ENCODE data around the gene STXBP2. TPM values are rescaled to one million over a fixed set of nuclear protein-coding genes. Genes with fewer than 3 reads are reported as not detected.

STXBP2 gene
- total RNA-seq, 1 experiment from 2014 or later: 102 TPM

DNA sequence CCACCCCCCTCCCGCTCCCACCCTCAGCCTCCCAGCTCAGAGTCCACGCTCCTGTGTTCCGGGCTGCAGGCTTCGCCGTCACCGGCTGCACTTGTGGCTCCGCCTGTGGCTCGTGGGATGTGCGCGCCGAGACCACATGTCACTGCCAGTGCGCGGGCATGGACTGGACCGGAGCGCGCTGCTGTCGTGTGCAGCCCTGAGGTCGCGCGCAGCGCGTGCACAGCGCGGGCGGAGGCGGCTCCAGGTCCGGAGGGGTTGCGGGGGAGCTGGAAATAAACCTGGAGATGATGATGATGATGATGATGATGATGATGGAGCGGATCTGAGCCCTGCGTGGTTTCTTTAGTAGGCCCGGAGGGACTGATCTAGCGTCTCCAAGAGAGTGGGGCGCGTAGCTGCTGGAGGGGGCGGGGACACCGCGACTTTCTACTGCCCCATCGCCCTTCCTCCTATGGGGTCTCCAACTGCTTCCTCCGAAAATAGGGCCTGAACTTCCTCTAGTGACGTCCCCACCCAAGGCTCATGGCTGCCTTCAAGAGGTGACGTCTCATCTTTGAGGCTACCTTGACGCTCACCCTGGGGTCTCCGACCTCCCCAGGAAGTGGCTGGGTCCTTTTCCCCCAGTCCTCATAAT, 33.4 kb downstream of the STXBP2 start:
- ATAC-seq (peak; percentile 60; the same call in 1 of the 2 replicates), DNase-seq (ENCODE audit: low read depth, low spot score) (no peak)
- H3K4me1 ChIP-seq (ENCODE audit: control insufficient read depth, insufficient read depth, low read length): no peaks in the 10 kb centered on the region
- no peaks in the 10 kb centered on the region for H3K36me3 ChIP-seq (ENCODE audit: control insufficient read depth, insufficient read depth, low read length)
- no peak overlapping the region for H3K27ac ChIP-seq (ENCODE audit: low read length)
- H3K27me3 ChIP-seq (ENCODE audit: control insufficient read depth, insufficient read depth, low read length): no peaks in the 10 kb centered on the region
- intact Hi-C loops (cut with micrococcal nuclease; ENCODE audit: unreplicated experiment): no loop called here
- peak overlapping the region; percentile 18 to 32; a peak in 3 of 4 replicates for H3K4me3 ChIP-seq (ENCODE audit: low read depth in 2 of 2, low read length in 2 of 2)
- in situ Hi-C loops (cut with HindIII; ENCODE audit: low pct_unique_long_range_greater_than_20kb, low sequenced_read_pairs): no loop called here
- CTCF ChIA-PET: interaction anchor here (0.8 kb wide), 2 partner anchors 182 to 231 kb away, joined by 3 to 6 read pairs; no protein-coding TSS in a partner anchor
- BruUV-seq (replicated peaks): no TSS peak
- POLR2A ChIA-PET: no interaction called here
- H3K9me3 ChIP-seq (ENCODE audit: control insufficient read depth, insufficient read depth, low read depth, low read length): no peaks in the 10 kb centered on the region
- TF ChIP-seq POLR2AphosphoS5 (IDR thresholded peaks at IDR 0.05; ENCODE audit: low read depth, low read length): no peak
- TF ChIP-seq REST (IDR thresholded peaks at IDR 0.05; ENCODE audit: insufficient read depth in 1 of 2, low read depth in 2 of 2, low read length in 1 of 2): no peak
- no peak for TF ChIP-seq SIN3A (IDR thresholded peaks at IDR 0.05; ENCODE audit: borderline replicate concordance, insufficient read depth, low read depth, low read length)
- TF ChIP-seq TCF7L2 (IDR thresholded peaks at IDR 0.05; ENCODE audit: low read depth, low read length): no peak

DNA sequence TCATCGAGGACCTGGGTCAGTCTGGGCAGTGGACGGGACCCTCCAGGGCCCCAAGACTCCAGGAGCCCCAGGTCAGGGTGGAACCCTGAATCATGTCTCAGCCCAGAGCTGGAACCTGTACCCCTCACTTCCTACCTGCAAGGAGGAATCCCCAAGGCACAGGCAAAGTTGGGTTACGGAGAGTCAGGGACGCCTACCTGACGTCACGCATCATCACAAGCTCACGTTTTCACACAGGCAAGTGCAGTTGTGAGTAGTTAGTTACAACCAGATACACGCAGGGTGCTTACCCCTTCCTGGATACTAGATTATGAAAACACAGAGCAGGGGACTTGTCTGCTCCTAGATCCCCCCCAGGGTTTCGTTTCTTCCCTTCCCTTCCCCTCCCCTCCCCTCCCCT, 33.9 kb downstream of the STXBP2 start:
- H3K27me3 ChIP-seq (ENCODE audit: control insufficient read depth, insufficient read depth, low read length): no peaks in the 10 kb centered on the region
- CTCF ChIA-PET: interaction anchor here (0.8 kb wide), 2 partner anchors 182 to 232 kb away, joined by 3 to 6 read pairs; no protein-coding TSS in a partner anchor
- in situ Hi-C loops (cut with HindIII; ENCODE audit: low pct_unique_long_range_greater_than_20kb, low sequenced_read_pairs) (no loop called here), intact Hi-C loops (cut with micrococcal nuclease; ENCODE audit: unreplicated experiment) (no loop called here)
- no peaks in the 10 kb centered on the region for H3K36me3 ChIP-seq (ENCODE audit: control insufficient read depth, insufficient read depth, low read length)
- no peak overlapping the region for H3K27ac ChIP-seq (ENCODE audit: low read length)
- H3K9me3 ChIP-seq (ENCODE audit: control insufficient read depth, insufficient read depth, low read depth, low read length): no peaks in the 10 kb centered on the region
- H3K4me3 ChIP-seq (ENCODE audit: low read depth in 2 of 2, low read length in 2 of 2): peak overlapping the region in 1 of 2 experiments; percentile 32; a peak in 2 of 4 replicates
- no peaks in the 10 kb centered on the region for H3K4me1 ChIP-seq (ENCODE audit: control insufficient read depth, insufficient read depth, low read length)
- DNase-seq (ENCODE audit: low read depth, low spot score): no peak
- no TSS peak for BruUV-seq (replicated peaks)
- POLR2A ChIA-PET: interaction anchor here (0.6 kb wide), 1 partner anchor 149 kb away, joined by 5 read pairs; no protein-coding TSS in a partner anchor
- TF ChIP-seq, protein P1, sequence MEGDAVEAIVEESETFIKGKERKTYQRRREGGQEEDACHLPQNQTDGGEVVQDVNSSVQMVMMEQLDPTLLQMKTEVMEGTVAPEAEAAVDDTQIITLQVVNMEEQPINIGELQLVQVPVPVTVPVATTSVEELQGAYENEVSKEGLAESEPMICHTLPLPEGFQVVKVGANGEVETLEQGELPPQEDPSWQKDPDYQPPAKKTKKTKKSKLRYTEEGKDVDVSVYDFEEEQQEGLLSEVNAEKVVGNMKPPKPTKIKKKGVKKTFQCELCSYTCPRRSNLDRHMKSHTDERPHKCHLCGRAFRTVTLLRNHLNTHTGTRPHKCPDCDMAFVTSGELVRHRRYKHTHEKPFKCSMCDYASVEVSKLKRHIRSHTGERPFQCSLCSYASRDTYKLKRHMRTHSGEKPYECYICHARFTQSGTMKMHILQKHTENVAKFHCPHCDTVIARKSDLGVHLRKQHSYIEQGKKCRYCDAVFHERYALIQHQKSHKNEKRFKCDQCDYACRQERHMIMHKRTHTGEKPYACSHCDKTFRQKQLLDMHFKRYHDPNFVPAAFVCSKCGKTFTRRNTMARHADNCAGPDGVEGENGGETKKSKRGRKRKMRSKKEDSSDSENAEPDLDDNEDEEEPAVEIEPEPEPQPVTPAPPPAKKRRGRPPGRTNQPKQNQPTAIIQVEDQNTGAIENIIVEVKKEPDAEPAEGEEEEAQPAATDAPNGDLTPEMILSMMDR (IDR thresholded peaks at IDR 0.05): no peak
- no peak for TF ChIP-seq REST (IDR thresholded peaks at IDR 0.05; ENCODE audit: insufficient read depth in 1 of 2, low read depth in 2 of 2, low read length in 1 of 2)
- no peak for TF ChIP-seq TCF7L2 (IDR thresholded peaks at IDR 0.05; ENCODE audit: low read depth, low read length)
- no peak for TF ChIP-seq POLR2AphosphoS5 (IDR thresholded peaks at IDR 0.05; ENCODE audit: low read depth, low read length)
- TF ChIP-seq SIN3A (IDR thresholded peaks at IDR 0.05; ENCODE audit: borderline replicate concordance, insufficient read depth, low read depth, low read length): no peak
- ATAC-seq: no peak
